ENCODE results near the gene SLC22A2.

Gene SLC22A2

DNA sequence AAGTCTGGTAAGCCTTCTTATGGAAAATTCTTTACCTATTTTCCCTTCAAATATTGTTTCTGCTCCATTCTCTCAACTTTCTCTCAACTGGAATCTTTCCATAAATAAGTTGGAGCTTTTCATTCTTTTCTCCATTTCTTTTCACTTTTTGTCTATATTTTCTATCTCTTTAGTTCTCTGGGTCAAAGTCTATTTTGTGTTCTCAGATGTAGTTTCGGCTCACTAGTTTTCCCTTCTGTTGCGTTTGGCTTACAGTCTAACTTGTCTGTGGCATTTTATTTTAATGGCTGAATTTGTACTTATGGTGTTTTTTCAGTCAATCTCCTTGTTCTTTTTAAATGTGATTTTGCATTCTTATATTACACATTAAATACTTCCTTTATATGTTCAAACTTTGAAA is 14.1 kb upstream of the SLC22A2 start:
- no peaks in the 10 kb centered on the region for H3K4me1 ChIP-seq (ENCODE audit: control insufficient read depth in 1 of 2, insufficient read depth in 2 of 2, low read length in 2 of 2)
- no peaks in the 10 kb centered on the region for H3K36me3 ChIP-seq (ENCODE audit: control insufficient read depth in 1 of 2, insufficient read depth in 2 of 2, low read length in 2 of 2)
- H3K27ac ChIP-seq (ENCODE audit: low read length): no peak overlapping the region
- no peaks in the 10 kb centered on the region for H3K9me3 ChIP-seq (ENCODE audit: control insufficient read depth in 1 of 2, low read length in 2 of 2)
- no peak overlapping the region for H3K4me3 ChIP-seq (ENCODE audit: low read depth in 1 of 2, low read length in 2 of 2)
- no peaks in the 10 kb centered on the region for H3K27me3 ChIP-seq (ENCODE audit: low read depth, low read length)

DNA sequence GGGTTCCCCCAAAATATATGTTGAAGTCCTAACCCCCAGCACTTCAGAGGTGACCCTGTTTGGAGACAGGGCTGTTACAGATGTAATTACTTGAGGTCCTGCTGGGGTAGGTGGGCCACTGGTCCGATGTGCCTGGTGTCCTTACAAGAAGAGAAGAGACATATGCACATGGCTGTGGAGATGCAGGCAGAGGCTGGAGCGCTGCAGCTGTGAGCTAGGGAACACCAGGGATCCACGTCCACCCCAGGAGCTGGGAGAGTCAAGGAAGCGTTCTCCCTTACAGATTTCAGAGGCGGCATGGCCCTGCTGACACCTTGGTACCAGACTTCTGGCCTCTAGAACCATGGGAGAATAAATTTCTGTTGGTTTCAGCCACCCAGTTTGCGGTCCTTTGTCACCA is 11.7 kb upstream of the SLC22A2 start:
- no peak overlapping the region for H3K4me3 ChIP-seq (ENCODE audit: low read depth in 1 of 2, low read length in 2 of 2)
- H3K27me3 ChIP-seq (ENCODE audit: low read depth, low read length): no peaks in the 10 kb centered on the region
- H3K9me3 ChIP-seq (ENCODE audit: control insufficient read depth in 1 of 2, low read length in 2 of 2): no peaks in the 10 kb centered on the region
- H3K27ac ChIP-seq (ENCODE audit: low read length): no peak overlapping the region
- H3K36me3 ChIP-seq (ENCODE audit: control insufficient read depth in 1 of 2, insufficient read depth in 2 of 2, low read length in 2 of 2): no peaks in the 10 kb centered on the region
- H3K4me1 ChIP-seq (ENCODE audit: control insufficient read depth in 1 of 2, insufficient read depth in 2 of 2, low read length in 2 of 2): no peaks in the 10 kb centered on the region

DNA sequence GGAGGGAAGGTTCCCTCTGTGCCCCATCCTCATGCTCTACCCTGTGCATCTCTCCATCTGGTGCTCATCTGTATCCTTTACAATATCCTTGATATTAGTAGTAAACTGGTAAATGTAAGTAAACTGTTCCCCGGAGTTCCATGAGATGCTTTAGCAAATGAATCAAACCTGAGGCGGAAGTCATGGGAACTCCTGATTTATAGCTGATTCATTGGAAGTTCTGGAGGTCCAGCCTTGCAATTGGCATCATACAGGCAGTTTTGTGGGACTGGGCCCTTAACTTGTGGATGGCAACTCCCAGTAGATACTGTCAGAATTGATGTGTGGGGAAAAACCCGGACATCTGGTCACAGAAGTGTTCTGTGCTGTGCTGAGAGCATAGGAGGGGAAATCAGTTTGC is 11.2 kb upstream of the SLC22A2 start:
- Histone ChIP-seq H3K36me3 (ENCODE audit: control insufficient read depth in 1 of 2, insufficient read depth in 2 of 2, low read length in 2 of 2) (no peaks in the 10 kb centered on the region), H3K9me3 (ENCODE audit: control insufficient read depth in 1 of 2, low read length in 2 of 2) (no peaks in the 10 kb centered on the region), H3K4me1 (ENCODE audit: control insufficient read depth in 1 of 2, insufficient read depth in 2 of 2, low read length in 2 of 2) (no peaks in the 10 kb centered on the region), H3K4me3 (ENCODE audit: low read depth in 1 of 2, low read length in 2 of 2) (no peak overlapping the region), H3K27ac (ENCODE audit: low read length) (no peak overlapping the region), H3K27me3 (ENCODE audit: low read depth, low read length) (no peaks in the 10 kb centered on the region)

DNA sequence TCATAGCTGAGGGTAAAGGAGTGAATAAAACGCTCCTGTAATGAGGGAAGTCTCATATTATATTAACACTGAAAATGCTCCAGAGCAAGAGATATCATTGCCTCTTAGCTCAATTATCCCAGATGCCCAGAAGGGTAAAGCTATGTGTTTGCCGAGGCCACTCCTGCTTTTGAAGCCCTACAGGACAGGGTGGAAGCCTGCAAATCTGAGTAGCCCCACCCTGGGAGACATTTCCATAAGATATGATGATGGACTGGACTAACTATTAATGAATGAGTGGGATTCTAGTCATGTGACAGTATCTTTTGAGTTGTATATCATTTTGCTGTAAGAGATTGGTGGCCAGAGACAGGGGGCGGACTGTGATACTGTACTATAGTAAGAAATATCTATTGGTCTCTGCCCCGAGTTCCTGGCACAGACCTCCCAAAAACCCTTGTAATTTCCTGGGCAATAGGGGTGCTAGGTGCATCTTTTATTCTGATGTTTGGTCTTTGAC is 10.5 kb upstream of the SLC22A2 start:
- Histone ChIP-seq H3K36me3 (ENCODE audit: control insufficient read depth in 1 of 2, insufficient read depth in 2 of 2, low read length in 2 of 2) (no peaks in the 10 kb centered on the region), H3K9me3 (ENCODE audit: control insufficient read depth in 1 of 2, low read length in 2 of 2) (no peaks in the 10 kb centered on the region), H3K4me3 (ENCODE audit: low read depth in 1 of 2, low read length in 2 of 2) (no peak overlapping the region), H3K27ac (ENCODE audit: low read length) (no peak overlapping the region), H3K27me3 (ENCODE audit: low read depth, low read length) (no peaks in the 10 kb centered on the region), H3K4me1 (ENCODE audit: control insufficient read depth in 1 of 2, insufficient read depth in 2 of 2, low read length in 2 of 2) (no peaks in the 10 kb centered on the region)

DNA sequence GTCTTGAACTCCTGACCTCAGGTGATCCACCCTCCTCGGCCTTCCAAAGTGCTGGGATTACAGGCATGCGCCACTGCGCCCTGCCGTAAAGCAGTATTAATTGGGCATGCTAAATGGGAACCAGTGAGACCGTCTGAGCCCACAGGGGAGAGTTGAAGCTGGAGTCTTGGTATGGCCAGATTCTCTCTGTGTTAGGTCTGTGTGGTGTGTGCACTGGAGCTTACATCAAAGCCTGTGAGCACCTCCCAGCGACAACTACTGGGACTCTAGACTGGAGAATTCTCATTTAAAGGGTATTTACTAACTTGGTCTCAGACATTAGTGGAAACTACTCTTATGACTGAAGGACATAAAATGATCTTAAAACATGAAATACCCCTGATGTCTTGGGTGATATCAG is 8.5 kb upstream of the SLC22A2 start:
- Histone ChIP-seq H3K27me3 (ENCODE audit: low read depth, low read length) (no peaks in the 10 kb centered on the region), H3K36me3 (ENCODE audit: control insufficient read depth in 1 of 2, insufficient read depth in 2 of 2, low read length in 2 of 2) (no peaks in the 10 kb centered on the region), H3K9me3 (ENCODE audit: control insufficient read depth in 1 of 2, low read length in 2 of 2) (no peaks in the 10 kb centered on the region), H3K4me1 (ENCODE audit: control insufficient read depth in 1 of 2, insufficient read depth in 2 of 2, low read length in 2 of 2) (no peaks in the 10 kb centered on the region), H3K4me3 (ENCODE audit: low read depth in 1 of 2, low read length in 2 of 2) (no peak overlapping the region), H3K27ac (ENCODE audit: low read length) (no peak overlapping the region)

DNA sequence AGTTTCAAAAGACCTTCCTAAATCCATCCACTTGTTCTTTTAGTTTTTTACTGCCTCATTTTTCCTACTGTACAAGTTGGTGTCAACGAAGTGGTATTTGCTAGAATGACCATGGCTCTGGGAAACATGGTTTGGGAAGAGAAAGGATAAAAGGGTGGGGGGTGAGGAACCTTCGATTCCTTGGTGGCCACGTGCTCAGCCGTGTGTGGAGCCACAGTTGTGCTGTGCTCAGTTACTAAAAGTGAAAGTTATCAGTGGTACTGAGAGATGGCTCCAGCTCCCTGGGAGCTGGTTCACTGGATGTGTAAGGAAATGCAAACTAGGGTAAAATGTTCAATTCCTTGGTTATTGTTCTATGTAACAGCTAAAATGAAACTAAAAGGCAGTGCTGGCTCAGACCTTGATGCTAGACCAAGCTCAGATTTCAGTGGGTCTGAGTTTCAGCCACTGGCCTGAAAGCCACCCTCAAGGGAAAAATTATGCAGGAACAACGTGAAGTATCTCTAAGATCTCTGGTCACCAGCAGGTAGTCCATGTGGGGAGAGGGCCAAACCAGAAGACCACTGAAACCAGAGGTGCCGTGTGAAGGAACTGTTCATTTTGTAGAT is 7.4 kb upstream of the SLC22A2 start:
- H3K4me1 ChIP-seq (ENCODE audit: control insufficient read depth in 1 of 2, insufficient read depth in 2 of 2, low read length in 2 of 2): no peaks in the 10 kb centered on the region
- no peaks in the 10 kb centered on the region for H3K27me3 ChIP-seq (ENCODE audit: low read depth, low read length)
- H3K4me3 ChIP-seq (ENCODE audit: low read depth in 1 of 2, low read length in 2 of 2): no peak overlapping the region
- no peaks in the 10 kb centered on the region for H3K9me3 ChIP-seq (ENCODE audit: control insufficient read depth in 1 of 2, low read length in 2 of 2)
- no peaks in the 10 kb centered on the region for H3K36me3 ChIP-seq (ENCODE audit: control insufficient read depth in 1 of 2, insufficient read depth in 2 of 2, low read length in 2 of 2)
- no peak overlapping the region for H3K27ac ChIP-seq (ENCODE audit: low read length)

DNA sequence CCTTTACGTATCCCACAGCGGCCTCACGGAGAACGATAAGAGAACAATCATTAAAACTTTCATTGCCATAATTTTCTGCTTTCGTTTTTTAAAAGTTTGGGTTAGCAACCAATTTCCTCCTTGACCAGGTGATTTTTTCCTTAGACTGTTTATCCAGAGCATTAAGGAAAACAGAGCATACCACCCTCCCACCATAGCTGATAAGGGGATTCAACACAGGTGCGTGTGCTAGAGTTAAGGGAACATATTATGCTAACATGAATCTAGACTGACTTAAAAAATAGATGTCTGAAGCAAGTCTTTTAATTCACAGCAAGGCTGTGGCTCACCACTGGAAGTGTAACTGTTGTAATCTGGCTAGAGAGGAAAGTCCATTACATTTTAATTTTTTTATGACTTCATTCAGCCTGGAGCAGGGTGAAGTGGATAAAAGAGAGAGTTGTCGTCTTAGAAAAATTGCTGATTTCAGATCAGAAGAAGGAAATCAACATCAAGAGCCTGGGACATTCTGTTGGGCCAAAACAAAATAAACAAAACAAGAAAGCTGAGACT is 5.5 kb upstream of the SLC22A2 start:
- peaks cover 0 to 12% of the 10 kb centered on the region in 2 donors for H3K4me1 ChIP-seq (ENCODE audit: control insufficient read depth in 1 of 2, insufficient read depth in 2 of 2, low read length in 2 of 2)
- H3K27ac ChIP-seq (ENCODE audit: low read length): no peak overlapping the region

DNA sequence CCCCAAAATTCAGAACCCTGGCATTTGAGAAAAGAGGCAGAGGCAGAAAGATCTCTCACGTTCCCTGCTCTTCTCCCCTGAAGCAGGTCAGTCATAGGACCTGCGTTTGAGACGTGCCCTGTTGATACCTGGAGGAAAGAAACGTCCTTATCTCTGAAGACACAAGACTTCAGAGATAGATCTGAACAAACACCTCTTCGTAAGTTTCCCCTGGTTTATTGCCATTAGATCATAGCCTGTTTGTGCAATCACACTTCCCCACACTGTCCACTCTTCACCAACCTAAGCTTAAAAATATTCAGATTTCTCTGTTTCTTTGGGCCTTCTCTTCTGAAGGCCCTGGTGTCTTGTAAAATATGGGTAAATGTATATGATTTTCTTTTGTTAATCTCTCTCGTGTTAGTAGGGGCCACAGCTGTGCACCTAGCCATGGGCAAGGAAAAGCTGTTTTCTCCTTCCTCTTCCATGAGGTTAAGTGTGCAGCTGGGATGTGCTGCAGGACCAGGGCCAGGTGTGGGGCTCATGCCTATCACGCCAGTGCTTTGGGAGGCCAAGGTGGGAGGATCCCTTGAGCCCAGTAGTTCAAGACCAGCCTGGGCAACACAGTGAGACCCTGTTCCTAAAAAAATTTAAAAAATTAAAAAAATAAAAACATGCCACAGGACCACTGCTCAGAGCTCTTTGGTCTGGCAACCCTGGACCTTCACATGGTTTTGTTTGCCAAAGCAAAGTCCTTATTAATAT is 4.7 kb upstream of the SLC22A2 start:
- Histone ChIP-seq H3K4me3 (ENCODE audit: low read depth in 1 of 2, low read length in 2 of 2) (no peak overlapping the region), H3K27me3 (ENCODE audit: low read depth, low read length) (no peaks in the 10 kb centered on the region), H3K9me3 (ENCODE audit: control insufficient read depth in 1 of 2, low read length in 2 of 2) (no peaks in the 10 kb centered on the region), H3K4me1 (ENCODE audit: control insufficient read depth in 1 of 2, insufficient read depth in 2 of 2, low read length in 2 of 2) (peaks cover 0 to 20% of the 10 kb centered on the region in 2 donors), H3K27ac (ENCODE audit: low read length) (no peak overlapping the region), H3K36me3 (ENCODE audit: control insufficient read depth in 1 of 2, insufficient read depth in 2 of 2, low read length in 2 of 2) (no peaks in the 10 kb centered on the region)

More for the DNA sequence above, 5.5 kb upstream of the SLC22A2 start:
- H3K27me3 ChIP-seq (ENCODE audit: low read depth, low read length): no peaks in the 10 kb centered on the region
- no peaks in the 10 kb centered on the region for H3K36me3 ChIP-seq (ENCODE audit: control insufficient read depth in 1 of 2, insufficient read depth in 2 of 2, low read length in 2 of 2)
- no peaks in the 10 kb centered on the region for H3K9me3 ChIP-seq (ENCODE audit: control insufficient read depth in 1 of 2, low read length in 2 of 2)
- no peak overlapping the region for H3K4me3 ChIP-seq (ENCODE audit: low read depth in 1 of 2, low read length in 2 of 2)

DNA sequence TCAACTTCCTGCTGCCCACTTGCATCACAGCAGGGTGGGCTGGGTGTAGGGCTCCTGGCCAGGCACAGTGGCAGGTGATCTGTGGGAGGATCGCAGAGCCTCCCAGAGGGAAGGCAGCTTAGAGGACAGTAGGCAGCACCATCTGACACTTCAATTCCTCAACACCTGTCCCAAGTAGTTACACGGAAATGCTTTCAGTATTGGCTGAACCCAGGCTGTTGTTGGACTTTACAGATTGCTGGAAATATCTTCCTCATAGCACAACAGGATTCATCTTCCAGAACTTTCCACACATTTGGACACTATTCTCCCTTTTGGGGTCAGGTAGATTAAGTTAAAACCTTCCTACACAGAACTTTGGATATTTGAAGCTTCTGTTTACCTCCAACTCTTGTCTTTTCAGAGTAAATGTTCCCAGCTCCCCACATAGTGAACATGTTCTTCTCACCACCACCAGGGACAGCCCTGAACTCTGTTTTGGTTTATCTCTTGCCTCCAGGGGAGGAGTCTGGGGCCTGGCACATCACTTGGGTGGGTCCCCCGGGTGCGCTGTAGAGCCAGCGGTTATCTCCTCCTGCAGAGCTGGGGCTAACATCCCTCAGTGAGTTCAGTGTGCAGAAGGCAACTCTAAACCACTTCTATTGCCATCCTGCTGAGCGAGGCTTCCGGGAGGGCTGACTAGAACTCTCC is 3.5 kb upstream of the SLC22A2 start:
- peaks cover 0 to 22% of the 10 kb centered on the region in 2 donors for H3K4me1 ChIP-seq (ENCODE audit: control insufficient read depth in 1 of 2, insufficient read depth in 2 of 2, low read length in 2 of 2)
- no peak overlapping the region for H3K27ac ChIP-seq (ENCODE audit: low read length)
- no peaks in the 10 kb centered on the region for H3K36me3 ChIP-seq (ENCODE audit: control insufficient read depth in 1 of 2, insufficient read depth in 2 of 2, low read length in 2 of 2)
- no peaks in the 10 kb centered on the region for H3K27me3 ChIP-seq (ENCODE audit: low read depth, low read length)
- H3K4me3 ChIP-seq (ENCODE audit: low read depth in 1 of 2, low read length in 2 of 2): no peak overlapping the region
- no peaks in the 10 kb centered on the region for H3K9me3 ChIP-seq (ENCODE audit: control insufficient read depth in 1 of 2, low read length in 2 of 2)

DNA sequence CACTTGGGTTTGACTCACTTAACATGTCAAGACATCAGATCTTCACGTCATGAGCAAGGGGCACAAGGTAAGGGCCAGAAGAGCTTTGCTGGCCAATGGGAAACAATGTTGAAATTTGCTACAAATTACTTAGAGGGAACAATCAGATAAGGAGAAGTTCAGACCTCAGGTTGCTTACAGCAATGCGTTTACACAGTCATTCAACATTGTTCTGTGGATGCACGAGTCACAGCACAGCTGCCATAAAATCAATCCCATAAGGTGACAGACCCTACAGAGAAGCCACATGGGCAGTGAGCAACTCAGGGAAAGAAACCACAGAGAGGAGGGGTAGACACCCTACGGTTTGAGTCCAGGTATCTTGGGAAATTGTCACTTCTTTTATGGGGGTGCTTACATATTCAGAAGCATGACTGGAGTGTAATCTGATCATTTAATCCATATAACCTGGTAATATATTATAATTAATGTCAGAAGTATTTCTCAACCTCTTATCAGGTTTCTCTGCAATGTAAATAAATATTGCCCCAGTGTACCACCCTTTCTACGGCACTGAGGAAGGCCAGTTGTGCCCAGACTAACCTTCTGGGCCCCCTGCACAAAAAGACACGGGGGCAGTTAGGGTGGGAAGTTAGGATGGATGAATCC is 2.3 kb upstream of the SLC22A2 start:
- Histone ChIP-seq H3K27ac (ENCODE audit: low read length) (no peak overlapping the region), H3K36me3 (ENCODE audit: control insufficient read depth in 1 of 2, insufficient read depth in 2 of 2, low read length in 2 of 2) (no peaks in the 10 kb centered on the region), H3K9me3 (ENCODE audit: control insufficient read depth in 1 of 2, low read length in 2 of 2) (no peaks in the 10 kb centered on the region), H3K4me3 (ENCODE audit: low read depth in 1 of 2, low read length in 2 of 2) (no peak overlapping the region), H3K27me3 (ENCODE audit: low read depth, low read length) (no peaks in the 10 kb centered on the region), H3K4me1 (ENCODE audit: control insufficient read depth in 1 of 2, insufficient read depth in 2 of 2, low read length in 2 of 2) (peaks cover 0 to 22% of the 10 kb centered on the region in 2 donors)

DNA sequence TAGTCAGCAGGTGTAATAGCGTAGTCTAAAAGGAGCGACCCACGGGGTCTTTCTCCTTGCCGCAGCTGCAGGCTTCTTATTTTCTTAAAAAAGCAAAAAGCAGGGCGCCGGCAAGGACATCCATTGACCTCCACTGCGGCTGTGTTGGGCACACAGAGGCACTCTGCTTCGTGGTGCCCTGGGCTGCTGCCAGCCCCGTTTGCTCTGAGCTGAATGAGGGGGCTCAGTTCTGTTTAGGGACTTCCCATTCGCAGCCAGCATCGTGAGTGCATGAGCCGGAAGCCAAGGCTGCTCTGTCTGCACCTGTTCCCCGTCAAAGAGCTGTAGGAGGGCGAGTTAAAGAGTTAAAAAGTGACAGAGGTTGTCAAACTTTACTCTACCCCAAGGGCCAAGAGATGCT is 1.7 kb upstream of the SLC22A2 start:
- H3K36me3 ChIP-seq (ENCODE audit: control insufficient read depth in 1 of 2, insufficient read depth in 2 of 2, low read length in 2 of 2): no peaks in the 10 kb centered on the region
- H3K27ac ChIP-seq (ENCODE audit: low read length): no peak overlapping the region
- H3K4me3 ChIP-seq (ENCODE audit: low read depth in 1 of 2, low read length in 2 of 2): no peak overlapping the region
- H3K27me3 ChIP-seq (ENCODE audit: low read depth, low read length): no peaks in the 10 kb centered on the region
- no peaks in the 10 kb centered on the region for H3K9me3 ChIP-seq (ENCODE audit: control insufficient read depth in 1 of 2, low read length in 2 of 2)
- peaks cover 0 to 22% of the 10 kb centered on the region in 2 donors for H3K4me1 ChIP-seq (ENCODE audit: control insufficient read depth in 1 of 2, insufficient read depth in 2 of 2, low read length in 2 of 2)
